ENCODE results near the gene THAP8.

GRCh38 chr19:36092566-36092965, 38.5 kb upstream of the THAP8 start:
- TF ChIP-seq CTCF (conservative IDR thresholded peaks at IDR 0.05; ENCODE audit: low read depth, low read length) (no peak), EZH2 (IDR thresholded peaks at IDR 0.05; ENCODE audit: borderline replicate concordance, low read depth, low read length, poor library complexity, severe bottlenecking) (no peak)

Data from A673 (cell line).